ENCODE measurements around the gene TMEM88.

GRCh38 chr17:7848739-7849129 lies 6.1 kb upstream of the TMEM88 start:
- TF ChIP-seq CTCF (IDR thresholded peaks at IDR 0.05) (no peak), EZH2 (IDR thresholded peaks at IDR 0.05; ENCODE audit: borderline replicate concordance, insufficient read depth, low read depth, low read length, poor library complexity, severe bottlenecking) (no peak)
